Vagina (tissue), 2 donors: ENCODE results near the gene FAP. TPM values are rescaled to one million over a fixed set of nuclear protein-coding genes. Genes with fewer than 3 reads are reported as not detected.

Experiments
- DNase-seq, 2 donors: peaks; one replicate each; pipeline ENCODE4 v3.0.0-alpha.2; 2017; ENCODE audit errors: extremely low spot score in 2 of 2
- H3K27ac ChIP-seq: fragments of 200-600 bp; sonication (generic); one replicate; pipeline ENCODE4 v1.5.1; 2019
- H3K27me3 ChIP-seq: fragments of 200-600 bp; sonication (generic); one replicate; pipeline ENCODE4 v1.5.1; 2019
- H3K36me3 ChIP-seq, 2 donors: fragments of 200-600 bp; sonication (generic); one replicate each; pipeline ENCODE4 v1.5.1; 2017 to 2019
- H3K4me1 ChIP-seq: fragments of 200-600 bp; sonication (generic); one replicate; pipeline ENCODE4 v1.5.1; 2019
- H3K4me3 ChIP-seq, 2 donors: fragments of 200-600 bp; sonication (generic); 1 replicate in 1 of 2; 2 replicates in 1 of 2; pipeline ENCODE4 v1.5.1; 2016 to 2019
- H3K9me3 ChIP-seq: fragments of 200-600 bp; sonication (generic); one replicate; pipeline ENCODE4 v1.5.1; 2019
- CTCF ChIP-seq, 3 experiments: fragments of 450-650 bp in 2 of 3; fragments of 200-600 bp in 1 of 3; sonication (generic) in 1 of 3; IDR thresholded peaks; one replicate each; pipeline ENCODE4 v1.5.1; 2017 to 2019; ENCODE audit warnings: antibody characterized with exemption in 3 of 3, mild to moderate bottlenecking in 2 of 3, moderate library complexity in 2 of 3
- POLR2A ChIP-seq, 2 donors: fragments of 450-650 bp; IDR thresholded peaks; one replicate each; pipeline ENCODE4 v1.6.1; 2017; ENCODE audit warnings: antibody characterized with exemption in 2 of 2, mild to moderate bottlenecking in 2 of 2, moderate library complexity in 2 of 2
- POLR2AphosphoS5 ChIP-seq, 2 donors: sonication (generic); formaldehyde crosslinking; IDR thresholded peaks; one replicate each; pipeline ENCODE4 v1.9.0; 2017; ENCODE audit warnings: antibody characterized with exemption in 2 of 2, mild to moderate bottlenecking in 2 of 2, low read depth in 1 of 2; ENCODE audit not compliant: insufficient read depth in 1 of 2
- intact Hi-C: fragments of 100-400 bp; cut with DNase I; formaldehyde crosslinking; loops from one replicate; pipeline ENCODE4 v1.15.1; 2023
- total RNA-seq: library from RNA; depleted of rRNA; stranded (reverse); fragments of >200 nt; gene quantifications from one replicate; pipeline ENCODE4 v1.2.3, GENCODE V29; 2016

FAP gene
- total RNA-seq, 1 donor from 2014 or later = 4.2 TPM

GRCh38 chr2:162175714-162176113 lies 67.5 kb downstream of the FAP start:
- no peak overlapping the region for H3K27ac ChIP-seq
- no peaks in the 10 kb centered on the region for H3K36me3 ChIP-seq
- DNase-seq = no peak
- intact Hi-C loops = no loop called here
- no peak overlapping the region for H3K4me3 ChIP-seq
- no peaks in the 10 kb centered on the region for H3K4me1 ChIP-seq
- H3K9me3 ChIP-seq = no peaks in the 10 kb centered on the region
- H3K27me3 ChIP-seq = no peaks in the 10 kb centered on the region
- TF ChIP-seq CTCF (IDR thresholded peaks at IDR 0.05) = no peak
- TF ChIP-seq POLR2AphosphoS5 (IDR thresholded peaks at IDR 0.05; ENCODE audit: insufficient read depth in 1 of 2, low read depth in 1 of 2) = no peak
- no peak for TF ChIP-seq POLR2A (IDR thresholded peaks at IDR 0.05)

- Histone ChIP-seq H3K4me1 (no peaks in the 10 kb centered on the region), H3K36me3 (no peaks in the 10 kb centered on the region), H3K9me3 (no peaks in the 10 kb centered on the region), H3K27ac (no peak overlapping the region), H3K27me3 (no peaks in the 10 kb centered on the region), H3K4me3 (no peak overlapping the region)
- no peak for DNase-seq
- intact Hi-C loops = no loop called here
- TF ChIP-seq POLR2A (IDR thresholded peaks at IDR 0.05) (no peak), CTCF (IDR thresholded peaks at IDR 0.05) (no peak), POLR2AphosphoS5 (IDR thresholded peaks at IDR 0.05; ENCODE audit: insufficient read depth in 1 of 2, low read depth in 1 of 2) (no peak)
These were observed 68.5 kb downstream of the FAP start for GRCh38 chr2:162174746-162175145.

GRCh38 chr2:162172802-162173370 lies 70.4 kb downstream of the FAP start:
- TF ChIP-seq POLR2AphosphoS5 (IDR thresholded peaks at IDR 0.05; ENCODE audit: insufficient read depth in 1 of 2, low read depth in 1 of 2) (no peak), CTCF (IDR thresholded peaks at IDR 0.05) (no peak), POLR2A (IDR thresholded peaks at IDR 0.05) (no peak)
- no peaks in the 10 kb centered on the region for H3K36me3 ChIP-seq
- H3K4me1 ChIP-seq = no peaks in the 10 kb centered on the region
- H3K4me3 ChIP-seq = no peak overlapping the region
- no peaks in the 10 kb centered on the region for H3K9me3 ChIP-seq
- intact Hi-C loops = no loop called here
- no peaks in the 10 kb centered on the region for H3K27me3 ChIP-seq
- no peak for DNase-seq
- no peak overlapping the region for H3K27ac ChIP-seq

GRCh38 chr2:162166745-162167144 lies 76.5 kb downstream of the FAP start:
- Histone ChIP-seq H3K4me3 (no peak overlapping the region), H3K4me1 (no peaks in the 10 kb centered on the region), H3K27ac (no peak overlapping the region), H3K36me3 (no peaks in the 10 kb centered on the region), H3K9me3 (no peaks in the 10 kb centered on the region), H3K27me3 (no peaks in the 10 kb centered on the region)
- no peak for DNase-seq
- TF ChIP-seq POLR2A (IDR thresholded peaks at IDR 0.05) = no peak
- TF ChIP-seq CTCF (IDR thresholded peaks at IDR 0.05) = no peak
- no peak for TF ChIP-seq POLR2AphosphoS5 (IDR thresholded peaks at IDR 0.05; ENCODE audit: insufficient read depth in 1 of 2, low read depth in 1 of 2)
- intact Hi-C loops = loop anchor here (1.0 kb wide), 1 partner anchor 9 kb away; no protein-coding TSS in a partner anchor

GRCh38 chr2:162166174-162166573 lies 77.1 kb downstream of the FAP start:
- H3K9me3 ChIP-seq = no peaks in the 10 kb centered on the region
- H3K4me3 ChIP-seq = no peak overlapping the region
- no peaks in the 10 kb centered on the region for H3K36me3 ChIP-seq
- DNase-seq = no peak
- no peaks in the 10 kb centered on the region for H3K4me1 ChIP-seq
- no peaks in the 10 kb centered on the region for H3K27me3 ChIP-seq
- intact Hi-C loops = loop anchor here (1.0 kb wide), 1 partner anchor 9 kb away; no protein-coding TSS in a partner anchor
- TF ChIP-seq POLR2A (IDR thresholded peaks at IDR 0.05) (no peak), POLR2AphosphoS5 (IDR thresholded peaks at IDR 0.05; ENCODE audit: insufficient read depth in 1 of 2, low read depth in 1 of 2) (no peak), CTCF (IDR thresholded peaks at IDR 0.05) (no peak)
- no peak overlapping the region for H3K27ac ChIP-seq
